GM19193 (cell line): ENCODE results near the gene TNS1.

ENCODE experiments used
- POLR2A ChIP-seq: IDR thresholded peaks from 4 replicates; pipeline ENCODE4 v1.6.1; 2011; ENCODE audit not compliant: insufficient read depth, insufficient read length; ENCODE audit errors: extremely low read depth

The TNS1 gene

DNA sequence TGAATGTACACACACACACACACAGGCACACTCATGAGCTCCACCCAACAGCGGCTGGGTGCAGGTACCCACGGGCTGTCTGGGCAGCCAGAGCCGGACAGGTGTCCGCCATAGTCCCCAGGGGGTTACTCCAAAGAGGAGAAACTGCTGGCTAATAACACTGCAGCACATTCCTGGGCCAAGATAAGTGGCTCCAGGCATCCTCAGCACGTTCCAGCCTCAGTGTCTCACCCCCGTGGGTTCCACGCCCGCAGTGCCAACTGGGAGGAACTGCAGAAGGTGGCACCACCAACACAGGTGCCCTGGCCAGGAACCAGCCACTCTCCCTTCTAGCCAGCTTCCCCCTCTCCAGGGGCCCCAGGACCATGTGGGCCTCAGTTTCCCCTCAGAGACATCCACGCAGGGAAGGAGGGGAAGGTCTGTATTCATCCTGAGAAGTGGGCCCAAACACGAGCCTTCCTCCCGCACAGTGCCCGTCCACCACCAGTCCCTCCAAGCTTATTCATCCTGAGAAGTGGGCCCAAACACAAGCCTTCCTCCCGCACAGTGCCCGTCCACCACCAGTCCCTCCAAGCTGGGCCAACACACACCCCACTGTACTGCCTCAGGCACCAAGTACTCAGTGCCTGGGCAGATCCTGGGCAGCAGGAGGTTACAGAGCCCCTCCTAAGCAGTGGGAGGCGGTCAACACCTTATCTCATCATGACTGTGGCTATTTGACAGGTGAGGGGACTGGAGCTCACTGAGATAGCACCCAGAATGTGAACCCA lies 47.6 kb downstream of the TNS1 start:
- no peak for TF ChIP-seq POLR2A

DNA sequence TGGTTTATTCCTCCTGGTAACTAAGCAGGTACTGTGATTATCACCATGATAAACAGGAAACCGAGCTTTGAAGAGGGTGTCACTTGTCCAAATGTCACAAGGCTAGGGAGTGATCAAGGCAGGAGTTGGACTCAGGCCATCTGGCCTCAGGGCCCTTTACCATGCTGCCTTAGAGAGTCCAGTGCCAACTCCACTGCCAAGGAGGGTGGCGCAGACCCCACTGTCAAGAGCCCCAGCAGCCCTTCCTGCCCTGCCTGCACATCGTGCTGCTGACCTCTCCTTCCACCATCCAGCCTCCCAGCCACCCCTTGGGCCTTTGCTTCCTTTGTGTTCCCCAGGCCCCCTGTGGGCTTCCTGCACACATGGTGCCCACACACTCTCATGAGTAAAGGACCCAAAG lies 48.3 kb downstream of the TNS1 start:
- TF ChIP-seq POLR2A = no peak

DNA sequence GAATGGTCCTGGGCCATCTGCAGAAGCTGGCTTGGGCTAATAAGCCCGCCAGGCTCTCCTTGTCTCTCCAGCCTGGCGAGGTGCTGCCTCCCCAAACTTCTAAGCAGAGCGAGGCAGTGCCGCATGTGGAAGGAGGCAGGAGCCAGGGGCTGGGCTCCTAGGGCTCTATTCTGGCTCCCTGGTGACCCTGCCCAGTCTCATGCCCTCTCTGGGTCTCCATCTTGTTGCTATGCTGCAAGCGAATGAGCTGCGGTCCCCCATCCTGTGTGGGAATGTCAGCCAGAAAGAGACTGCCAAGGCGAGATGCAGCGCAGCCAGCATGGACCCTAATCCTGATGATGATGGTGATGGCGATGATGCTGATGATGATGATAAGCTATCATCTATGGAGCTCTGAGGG lies 48.7 kb downstream of the TNS1 start:
- no peak for TF ChIP-seq POLR2A

DNA sequence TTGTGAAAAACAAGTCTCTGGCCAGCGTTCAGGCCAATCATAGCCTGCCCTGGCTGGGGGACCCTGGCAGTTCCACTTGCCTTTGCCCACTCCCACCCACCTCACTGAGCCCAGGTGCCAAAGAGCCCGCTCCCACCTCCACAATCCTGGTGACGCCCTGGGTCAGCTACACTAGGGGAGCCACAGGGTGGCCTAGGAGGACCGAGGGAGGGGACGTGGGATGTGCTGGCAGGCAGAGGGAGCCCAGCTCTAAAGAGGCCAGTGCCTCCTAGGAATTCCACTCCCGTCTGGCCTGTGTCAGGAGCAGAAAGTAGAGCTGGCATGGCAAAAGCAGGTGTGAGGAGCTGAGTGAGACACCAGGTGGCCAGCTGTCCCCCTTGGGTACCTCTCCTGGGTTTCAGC lies 49.3 kb downstream of the TNS1 start:
- TF ChIP-seq POLR2A = no peak

DNA sequence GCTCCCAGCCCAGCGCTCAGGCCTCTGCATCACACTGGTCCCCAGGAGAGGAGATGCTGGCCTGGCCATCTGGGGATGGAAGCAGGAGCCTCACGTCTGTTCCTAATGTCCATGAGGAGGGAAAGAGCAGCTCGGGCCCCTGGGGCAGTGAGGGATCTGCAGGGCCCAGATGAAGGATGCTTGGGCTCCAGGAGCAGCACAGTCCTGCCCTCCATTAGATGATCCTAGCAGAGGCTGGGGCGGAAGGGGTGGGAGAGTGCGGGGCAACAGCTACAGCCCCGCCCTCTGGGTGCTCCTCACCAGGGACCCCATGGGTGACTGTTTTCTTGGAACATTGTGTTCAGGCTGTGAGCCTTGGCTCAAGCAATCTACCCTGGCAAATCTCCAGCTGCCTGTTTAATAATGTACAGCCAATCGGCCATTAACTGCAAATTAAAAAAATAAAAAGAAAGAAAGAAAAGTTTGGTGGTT lies 49.7 kb downstream of the TNS1 start:
- no peak for TF ChIP-seq POLR2A

DNA sequence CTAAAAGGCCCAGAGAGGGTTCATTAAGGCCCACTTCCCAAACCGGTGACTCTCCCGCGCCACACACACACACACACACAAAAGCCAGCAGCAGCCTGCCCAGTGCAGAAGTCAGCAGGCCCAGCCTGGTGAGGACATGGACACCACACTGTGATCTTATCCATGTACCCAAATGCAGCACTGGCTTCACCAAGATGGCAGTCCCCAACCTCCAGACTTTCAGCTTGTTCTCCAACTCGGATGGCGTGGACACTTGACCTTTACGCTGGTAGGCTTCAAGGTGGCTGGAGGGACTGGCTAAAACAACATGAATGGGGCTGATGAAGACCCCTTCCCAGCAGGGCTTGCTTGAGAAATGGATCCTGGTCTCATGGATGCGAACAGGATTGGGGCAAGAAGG lies 50.4 kb downstream of the TNS1 start:
- no peak for TF ChIP-seq POLR2A

DNA sequence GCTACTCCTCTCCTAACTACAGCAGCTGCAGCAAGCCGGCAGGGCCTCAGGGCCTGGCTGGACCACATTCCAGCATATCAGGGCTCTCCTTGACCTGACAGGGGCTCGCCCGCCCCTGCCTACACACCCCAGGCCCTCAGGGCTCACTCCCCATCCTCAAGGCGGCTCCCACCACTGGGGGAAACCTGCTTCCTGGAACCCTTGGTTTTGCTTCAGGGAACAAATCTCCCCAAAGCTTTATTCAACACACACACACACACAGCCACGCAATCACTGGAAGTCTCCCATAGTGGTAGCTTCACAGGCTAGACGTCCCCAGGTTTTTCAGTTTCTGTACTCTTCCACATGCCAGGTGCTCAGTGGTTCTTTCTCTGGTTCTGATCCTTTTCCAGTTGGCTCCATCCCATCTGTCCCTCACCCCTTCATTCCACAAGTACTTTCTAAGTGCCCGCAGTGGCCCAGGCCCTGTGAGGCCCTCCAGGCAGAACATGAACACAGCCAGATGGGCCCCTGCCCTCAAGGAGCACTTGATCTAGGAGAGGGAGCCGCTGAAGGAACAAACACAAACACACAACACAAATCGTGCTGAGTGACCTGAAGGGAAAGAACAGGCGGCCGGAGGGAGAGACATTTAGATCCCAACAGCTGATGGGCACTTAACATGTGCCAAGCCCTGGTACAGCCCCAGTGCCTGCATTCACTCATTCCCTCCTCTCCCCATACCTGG lies 51.1 kb downstream of the TNS1 start:
- TF ChIP-seq POLR2A = no peak

DNA sequence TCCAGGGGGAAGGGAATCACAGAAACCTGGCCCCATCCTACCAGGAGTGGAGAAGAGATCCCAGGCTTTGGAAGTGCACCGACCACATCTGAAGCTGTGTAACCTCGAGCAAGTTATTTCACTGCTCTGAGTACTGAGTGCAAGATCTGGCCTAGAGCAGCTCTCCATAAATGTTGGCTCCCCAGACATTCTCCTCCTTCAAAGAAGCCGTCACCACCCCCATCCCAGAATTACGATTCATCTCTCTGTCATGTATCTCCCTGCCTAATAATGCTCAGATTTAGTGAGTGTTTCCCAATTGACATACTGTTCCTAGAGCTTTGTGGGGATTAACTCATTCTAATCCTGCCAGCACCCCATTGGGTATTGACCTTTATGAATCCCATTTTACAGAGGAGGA lies 51.7 kb downstream of the TNS1 start:
- no peak for TF ChIP-seq POLR2A

DNA sequence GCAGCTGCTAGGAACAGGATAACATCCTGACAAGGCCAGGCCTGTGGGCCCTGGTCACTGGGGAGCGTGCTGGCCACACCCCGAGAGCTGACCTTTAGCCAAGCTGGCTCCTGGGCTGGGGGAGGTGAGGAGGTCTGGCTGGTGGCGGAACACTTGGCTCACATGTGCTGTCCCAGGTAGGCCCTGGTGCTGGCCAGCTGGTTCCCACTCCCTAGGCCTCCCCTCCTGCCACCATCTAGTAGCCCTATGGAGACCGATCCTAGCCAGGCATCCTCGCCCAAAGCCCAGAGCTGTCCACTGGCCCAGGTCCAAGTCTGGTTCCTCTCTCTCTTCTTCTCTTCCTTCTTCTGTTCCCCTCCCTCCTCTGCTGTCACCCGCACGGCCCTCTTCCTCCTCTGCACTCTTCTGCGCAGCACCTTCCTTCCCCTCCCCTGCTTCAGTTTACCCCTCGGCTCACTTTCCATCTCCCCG lies 52.4 kb downstream of the TNS1 start:
- TF ChIP-seq POLR2A = no peak

DNA sequence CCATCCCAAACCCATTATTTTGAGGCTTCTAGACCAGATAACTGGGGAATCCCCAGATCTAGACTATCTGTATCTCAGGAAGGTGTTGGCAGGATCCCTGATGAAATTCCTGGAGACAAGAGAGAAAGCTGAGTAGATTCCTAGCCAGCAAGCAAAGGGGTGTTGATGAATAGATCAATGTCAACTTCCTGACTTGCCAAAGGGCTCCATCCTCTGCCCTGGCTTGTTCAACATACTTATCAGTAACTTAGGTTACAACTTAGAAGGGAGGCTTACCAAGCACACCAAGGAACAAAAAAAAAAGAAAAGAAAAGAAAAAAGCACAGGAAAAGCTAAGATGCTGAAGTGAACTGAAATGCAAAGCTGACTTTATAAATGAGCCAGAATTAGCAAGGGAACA lies 53.3 kb downstream of the TNS1 start:
- no peak for TF ChIP-seq POLR2A

DNA sequence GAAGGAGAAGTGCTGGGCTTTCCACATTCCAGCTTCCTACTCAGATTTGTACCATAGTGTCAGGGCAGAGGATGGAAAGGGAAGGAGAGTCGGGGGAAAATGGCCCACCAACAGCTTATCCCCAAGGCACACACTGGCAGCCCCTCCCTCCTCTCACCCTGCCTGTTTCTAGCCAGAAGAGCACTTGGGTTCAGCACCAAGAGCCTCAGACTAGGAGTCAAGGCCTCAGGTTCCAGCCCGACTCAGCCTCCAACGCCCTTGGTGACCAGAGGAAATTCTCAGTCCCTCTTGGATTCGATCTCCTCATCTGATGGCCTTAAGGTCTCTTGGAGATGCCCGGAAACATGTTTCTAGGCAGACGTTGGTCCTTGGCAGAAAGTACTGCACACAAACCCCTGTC lies 53.9 kb downstream of the TNS1 start:
- TF ChIP-seq POLR2A = no peak

DNA sequence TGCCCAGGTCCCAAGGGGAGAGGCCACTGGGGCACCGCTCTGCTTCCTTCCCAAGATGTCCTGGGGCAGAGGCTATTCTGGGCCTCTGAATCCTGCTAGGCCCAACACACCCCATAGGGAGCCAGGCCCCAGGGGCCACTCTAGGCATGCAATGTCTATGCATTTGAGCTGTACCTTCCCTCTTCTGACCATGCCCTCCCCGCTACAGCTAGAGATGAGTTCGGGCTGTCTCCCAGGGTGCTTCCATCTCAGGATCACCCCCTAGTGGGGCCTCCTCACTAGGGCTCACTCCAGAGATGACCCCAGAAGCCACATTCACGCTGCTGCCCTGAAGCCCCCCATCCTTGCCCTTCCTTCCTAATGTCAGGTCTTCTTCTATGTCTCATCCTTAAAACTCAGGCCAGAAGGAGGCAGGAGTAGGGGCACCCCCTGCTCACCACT lies 54.4 kb downstream of the TNS1 start:
- TF ChIP-seq POLR2A = no peak

DNA sequence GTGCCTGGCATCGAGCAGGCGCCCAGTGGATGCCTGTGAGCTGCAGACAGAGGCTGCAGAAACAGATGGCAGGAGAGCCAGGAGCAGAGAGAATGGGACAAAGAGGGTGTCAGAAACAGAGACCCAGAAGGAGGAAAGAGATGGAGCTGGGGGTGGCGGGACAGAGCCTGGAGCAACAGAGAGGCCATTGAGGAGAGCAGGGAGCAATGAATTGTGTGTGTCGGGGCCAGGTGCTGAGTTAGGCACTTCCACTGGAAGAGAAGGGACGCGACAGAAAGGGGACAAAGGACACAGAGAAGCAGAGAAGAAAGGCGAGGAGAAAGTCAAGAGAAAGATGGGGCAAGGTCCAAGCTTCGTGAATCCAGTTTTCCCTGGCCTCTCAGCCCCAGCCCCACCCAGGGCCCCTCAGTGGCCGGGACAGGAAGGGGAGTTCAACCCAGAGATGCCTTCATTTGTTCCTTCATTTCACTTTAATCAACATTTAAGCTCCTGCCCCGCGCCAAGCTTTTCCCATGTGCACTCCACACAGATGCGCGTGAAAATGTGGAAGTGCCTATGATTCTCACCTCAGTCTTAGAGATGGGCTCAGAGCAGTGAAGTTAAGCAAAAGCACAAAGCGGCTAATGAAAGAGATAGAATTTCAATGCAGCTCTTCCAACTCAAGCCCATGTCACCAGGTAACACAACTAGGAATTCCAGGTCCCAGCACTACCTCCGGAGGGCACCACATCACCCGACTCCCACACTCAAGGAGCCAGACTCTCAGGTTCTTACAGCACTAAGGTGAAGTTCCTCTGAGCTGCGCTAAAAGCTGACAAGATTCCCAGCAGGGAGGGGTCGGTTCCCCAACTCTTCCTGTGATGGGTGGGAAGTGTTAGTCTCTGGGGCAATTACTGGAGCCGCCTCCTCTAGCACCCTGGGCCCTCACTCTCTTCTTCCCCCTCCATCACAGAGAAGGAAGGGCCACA lies 55.1 kb downstream of the TNS1 start:
- no peak for TF ChIP-seq POLR2A

DNA sequence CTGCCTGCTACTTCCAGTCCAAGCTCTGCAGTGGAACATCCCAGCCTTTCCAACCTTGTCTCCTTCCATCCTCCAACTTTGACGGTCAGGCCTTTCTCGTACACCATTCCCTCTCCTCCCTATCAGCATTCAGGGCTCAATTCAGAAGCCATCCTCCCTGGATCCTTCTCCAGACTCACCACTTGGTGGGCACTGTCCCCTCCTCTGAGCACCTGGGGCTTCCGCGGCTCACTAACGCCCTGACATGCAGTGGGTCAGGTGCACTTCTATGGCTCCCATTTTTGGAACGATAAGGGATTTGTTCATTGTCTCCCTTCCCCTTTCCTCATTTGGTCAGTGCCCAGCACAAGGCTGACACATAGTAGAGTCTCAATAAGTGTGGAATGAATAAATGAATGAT lies 56.7 kb downstream of the TNS1 start:
- TF ChIP-seq POLR2A = no peak

DNA sequence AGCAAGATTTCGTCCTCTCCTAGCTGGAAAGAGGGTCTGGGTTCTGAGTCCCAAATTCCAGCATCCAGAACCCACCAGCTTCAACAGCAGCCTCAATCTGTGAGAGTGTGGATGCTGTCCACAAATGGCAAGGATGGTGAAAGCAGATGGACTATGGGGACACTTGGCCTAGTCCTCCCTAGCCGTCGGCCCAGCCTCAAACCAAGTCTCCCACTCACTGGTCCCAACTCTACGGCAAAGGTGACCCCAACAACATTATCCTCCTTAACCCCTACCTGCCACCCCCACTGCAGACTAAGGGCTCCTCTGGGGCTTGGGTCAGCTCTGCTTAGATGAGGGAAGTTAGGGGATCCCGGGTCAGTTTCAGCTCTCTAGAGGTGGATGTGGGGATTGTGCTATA lies 57.3 kb downstream of the TNS1 start:
- no peak for TF ChIP-seq POLR2A
